ENCODE measurements around the gene DPAGT1. TPM values are rescaled to one million over a fixed set of nuclear protein-coding genes. Genes with fewer than 3 reads are reported as not detected.

The DPAGT1 gene
- polyA plus RNA-seq, 2 donors = 16.5 to 21.5 TPM

DNA sequence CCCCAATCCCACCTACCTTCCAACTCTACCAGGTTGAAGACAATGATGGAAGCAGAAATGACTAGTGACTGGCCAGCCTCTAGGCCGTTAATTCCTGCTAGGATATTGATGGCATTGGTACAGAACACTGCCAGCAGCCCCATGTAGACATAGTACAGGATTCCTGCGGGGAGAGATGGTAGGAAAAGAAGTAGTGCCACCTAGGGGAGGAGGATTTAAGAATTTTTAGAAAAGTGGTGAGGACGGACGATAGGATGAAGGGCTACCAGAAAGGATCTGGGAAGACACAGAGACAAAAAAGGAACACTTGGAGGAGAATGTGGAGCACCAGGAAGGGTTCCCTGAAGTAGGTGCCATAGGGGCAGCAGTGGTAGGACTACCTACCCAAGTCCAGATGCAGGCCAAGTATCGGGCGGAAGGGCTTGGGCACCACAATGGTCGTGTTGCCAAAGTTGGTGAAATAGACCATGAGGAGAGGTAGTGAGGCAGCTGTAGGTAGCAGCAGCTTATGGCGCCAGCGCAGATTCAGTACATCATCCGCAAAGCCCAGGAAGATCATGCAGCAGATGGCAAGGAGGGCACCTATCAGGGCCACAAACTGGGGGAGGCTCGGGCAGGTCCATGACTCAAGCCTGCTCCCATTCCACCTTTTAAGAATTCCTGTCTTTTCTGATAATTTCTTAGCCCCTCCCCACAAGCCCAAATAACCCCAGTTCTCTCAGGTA, 1.2 kb downstream of the DPAGT1 start:
- Histone ChIP-seq H3K36me3 (ENCODE audit: control insufficient read depth in 2 of 2, insufficient read depth in 2 of 2, low read length in 1 of 2) (peaks cover 11 to 15% of the 10 kb centered on the region in 2 donors), H3K4me1 (ENCODE audit: control insufficient read depth in 2 of 2, insufficient read depth in 2 of 2, low read length in 1 of 2) (peaks cover 2 to 3% of the 10 kb centered on the region in 2 donors), H3K4me3 (ENCODE audit: low read depth in 1 of 2, low read length in 2 of 2) (peak overlapping the region; percentile 76 to 87), H3K9me3 (ENCODE audit: control insufficient read depth in 2 of 2, insufficient read depth in 1 of 2, low read depth in 1 of 2, low read length in 1 of 2) (no peaks in the 10 kb centered on the region), H3K27ac (ENCODE audit: low read depth in 2 of 2, low read length in 1 of 2) (peak overlapping the region in 1 of 2 donors; percentile 13), H3K27me3 (ENCODE audit: control insufficient read depth in 1 of 2, insufficient read depth in 2 of 2, low read length in 2 of 2) (no peaks in the 10 kb centered on the region)
- WGBS, 2 donors = 36 to 44% methylated on average over 11 of the region's 11 CpGs

DNA sequence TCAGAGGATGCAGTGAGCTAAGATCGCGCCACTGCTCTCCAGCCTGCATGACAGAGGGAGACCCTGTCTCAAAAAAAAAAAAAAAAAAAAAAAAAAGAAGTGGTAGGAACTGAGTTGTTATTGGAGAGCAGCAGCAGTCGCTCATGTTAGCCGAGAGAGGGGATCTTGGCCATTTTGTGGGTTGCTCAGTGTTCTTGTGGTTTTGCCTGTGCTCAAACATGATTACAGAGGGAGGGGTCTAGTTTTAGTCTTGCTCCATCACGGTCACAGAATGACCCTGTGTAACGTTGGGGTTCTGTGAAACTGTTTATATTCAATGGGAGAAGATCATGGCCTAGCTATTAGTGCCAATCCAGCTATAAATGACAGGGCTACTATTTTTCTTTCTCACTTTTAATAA, 1.9 kb downstream of the DPAGT1 start:
- H3K36me3 ChIP-seq (ENCODE audit: control insufficient read depth in 2 of 2, insufficient read depth in 2 of 2, low read length in 1 of 2) = peaks cover 11 to 15% of the 10 kb centered on the region in 2 donors
- WGBS, 2 donors = 71% methylated on average over 6 of the region's 6 CpGs

DNA sequence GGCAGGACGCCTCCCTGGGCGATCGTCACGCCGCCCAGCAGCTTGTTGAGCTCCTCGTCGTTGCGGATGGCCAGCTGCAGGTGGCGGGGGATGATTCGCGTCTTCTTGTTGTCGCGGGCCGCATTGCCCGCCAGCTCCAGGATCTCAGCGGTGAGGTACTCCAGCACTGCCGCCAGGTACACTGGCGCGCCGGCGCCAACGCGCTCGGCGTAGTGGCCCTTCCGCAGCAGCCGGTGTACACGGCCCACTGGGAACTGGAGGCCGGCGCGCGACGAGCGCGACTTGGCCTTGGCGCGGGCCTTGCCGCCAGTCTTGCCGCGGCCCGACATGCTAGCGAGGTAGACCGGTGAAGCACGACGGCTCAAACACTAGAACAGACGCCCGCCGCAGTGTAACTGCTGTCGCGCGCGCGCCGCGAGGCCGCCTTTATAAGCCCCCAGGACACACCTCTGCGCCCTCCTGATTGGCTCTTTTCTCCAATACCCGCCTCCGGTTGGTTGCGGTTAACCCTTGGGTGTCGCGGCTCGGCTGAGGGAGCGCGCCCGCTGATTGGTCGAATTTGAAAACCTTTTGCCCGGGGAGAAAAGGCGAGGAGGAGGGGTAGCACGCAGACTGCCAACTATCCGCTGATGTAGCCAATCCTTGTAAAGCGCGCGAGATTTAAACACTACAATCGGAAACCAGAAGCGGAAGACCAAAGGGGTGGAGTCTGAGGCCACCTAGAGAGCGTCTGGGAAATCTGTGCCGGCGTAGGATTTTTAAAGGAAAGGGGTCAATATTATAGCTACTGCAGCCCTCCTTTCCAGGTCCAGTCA, 6.4 kb downstream of the DPAGT1 start:
- Histone ChIP-seq H3K4me1 (ENCODE audit: control insufficient read depth in 2 of 2, insufficient read depth in 2 of 2, low read length in 1 of 2) (peaks cover 8 to 10% of the 10 kb centered on the region in 2 donors), H3K36me3 (ENCODE audit: control insufficient read depth in 2 of 2, insufficient read depth in 2 of 2, low read length in 1 of 2) (peaks cover 18 to 19% of the 10 kb centered on the region in 2 donors), H3K27ac (ENCODE audit: low read depth in 2 of 2, low read length in 1 of 2) (peak overlapping the region; percentile 80 to 94), H3K27me3 (ENCODE audit: control insufficient read depth in 1 of 2, insufficient read depth in 2 of 2, low read length in 2 of 2) (no peaks in the 10 kb centered on the region), H3K9me3 (ENCODE audit: control insufficient read depth in 2 of 2, insufficient read depth in 1 of 2, low read depth in 1 of 2, low read length in 1 of 2) (no peaks in the 10 kb centered on the region), H3K4me3 (ENCODE audit: low read depth in 1 of 2, low read length in 2 of 2) (peak overlapping the region; percentile 65 to 71)
- 0 to 1% methylated on average over 77 to 79 of the region's 79 CpGs for WGBS, 2 donors

More for the DNA sequence above, 1.9 kb downstream of the DPAGT1 start:
- Histone ChIP-seq H3K4me1 (ENCODE audit: control insufficient read depth in 2 of 2, insufficient read depth in 2 of 2, low read length in 1 of 2) (peaks cover 2 to 3% of the 10 kb centered on the region in 2 donors), H3K4me3 (ENCODE audit: low read depth in 1 of 2, low read length in 2 of 2) (no peak overlapping the region), H3K27me3 (ENCODE audit: control insufficient read depth in 1 of 2, insufficient read depth in 2 of 2, low read length in 2 of 2) (no peaks in the 10 kb centered on the region), H3K27ac (ENCODE audit: low read depth in 2 of 2, low read length in 1 of 2) (no peak overlapping the region), H3K9me3 (ENCODE audit: control insufficient read depth in 2 of 2, insufficient read depth in 1 of 2, low read depth in 1 of 2, low read length in 1 of 2) (no peaks in the 10 kb centered on the region)

DNA sequence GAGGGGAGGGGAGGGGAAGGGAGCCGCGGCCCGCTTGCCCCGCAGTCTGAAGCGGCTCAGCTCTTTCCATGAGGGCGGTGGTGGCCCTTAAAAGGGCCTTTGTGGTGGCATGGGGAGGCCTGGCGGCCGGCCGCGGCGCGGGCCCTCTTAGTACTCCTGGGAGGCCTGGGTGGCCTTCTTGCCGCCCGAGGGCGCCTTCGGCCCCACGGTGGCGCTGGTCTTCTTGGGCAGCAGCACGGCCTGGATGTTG, 6.9 kb downstream of the DPAGT1 start:
- Histone ChIP-seq H3K27me3 (ENCODE audit: control insufficient read depth in 1 of 2, insufficient read depth in 2 of 2, low read length in 2 of 2) (no peaks in the 10 kb centered on the region), H3K4me1 (ENCODE audit: control insufficient read depth in 2 of 2, insufficient read depth in 2 of 2, low read length in 1 of 2) (peaks cover 8 to 10% of the 10 kb centered on the region in 2 donors), H3K4me3 (ENCODE audit: low read depth in 1 of 2, low read length in 2 of 2) (peak overlapping the region; percentile 65 to 71), H3K27ac (ENCODE audit: low read depth in 2 of 2, low read length in 1 of 2) (peak overlapping the region; percentile 80 to 94), H3K36me3 (ENCODE audit: control insufficient read depth in 2 of 2, insufficient read depth in 2 of 2, low read length in 1 of 2) (peaks cover 18 to 19% of the 10 kb centered on the region in 2 donors), H3K9me3 (ENCODE audit: control insufficient read depth in 2 of 2, insufficient read depth in 1 of 2, low read depth in 1 of 2, low read length in 1 of 2) (no peaks in the 10 kb centered on the region)
- WGBS, 2 donors = 0% methylated on average over 19 of the region's 19 CpGs

DNA sequence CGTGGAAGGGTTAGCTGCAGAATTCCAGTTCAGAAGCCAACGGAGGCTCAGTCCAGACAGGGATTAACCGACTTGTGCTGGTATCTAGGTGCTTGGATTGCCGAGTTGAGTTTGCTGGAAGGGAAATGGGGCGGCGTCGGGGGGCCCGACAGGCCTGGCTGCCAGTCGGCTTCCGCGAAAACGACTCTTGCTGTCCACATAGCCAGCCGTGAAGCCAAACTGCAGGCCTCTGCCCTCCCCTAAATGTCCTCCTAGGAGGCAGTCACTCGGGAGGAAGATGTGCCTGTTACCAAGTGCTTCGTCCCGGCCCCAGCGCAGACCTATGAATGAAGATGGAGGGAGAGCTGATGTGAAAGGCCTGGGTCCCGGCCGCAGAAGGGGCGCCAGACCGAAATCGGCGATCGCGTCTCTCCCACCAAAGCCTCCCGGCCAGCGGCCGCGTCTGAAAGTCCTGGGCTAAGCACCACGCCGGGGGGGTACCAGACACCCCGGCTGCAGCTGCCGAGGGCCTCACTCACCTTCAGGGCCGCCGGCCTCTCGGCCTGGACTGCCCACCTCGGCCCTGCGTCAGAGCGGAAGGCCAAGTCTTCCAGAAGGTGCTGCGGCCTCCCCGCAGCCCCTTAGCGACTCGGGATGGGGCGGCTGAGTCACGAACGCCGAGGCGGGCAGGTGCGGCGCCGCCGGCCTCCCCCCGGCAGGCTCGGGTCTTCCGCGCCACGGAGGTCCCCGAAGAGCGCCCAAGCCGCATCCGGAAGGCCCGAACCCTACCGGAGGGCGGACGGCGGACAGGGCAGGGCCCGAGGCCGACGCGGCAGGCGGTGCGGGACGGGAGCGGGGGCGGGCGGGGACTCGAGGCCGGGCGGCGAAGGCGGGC, 7.5 kb downstream of the DPAGT1 start:
- Histone ChIP-seq H3K4me3 (ENCODE audit: low read depth in 1 of 2, low read length in 2 of 2) (peak overlapping the region; percentile 65 to 71), H3K36me3 (ENCODE audit: control insufficient read depth in 2 of 2, insufficient read depth in 2 of 2, low read length in 1 of 2) (peaks cover 18 to 19% of the 10 kb centered on the region in 2 donors), H3K27ac (ENCODE audit: low read depth in 2 of 2, low read length in 1 of 2) (peak overlapping the region; percentile 80 to 94), H3K27me3 (ENCODE audit: control insufficient read depth in 1 of 2, insufficient read depth in 2 of 2, low read length in 2 of 2) (no peaks in the 10 kb centered on the region), H3K9me3 (ENCODE audit: control insufficient read depth in 2 of 2, insufficient read depth in 1 of 2, low read depth in 1 of 2, low read length in 1 of 2) (no peaks in the 10 kb centered on the region), H3K4me1 (ENCODE audit: control insufficient read depth in 2 of 2, insufficient read depth in 2 of 2, low read length in 1 of 2) (peaks cover 8 to 10% of the 10 kb centered on the region in 2 donors)
- WGBS, 2 donors = 0 to 1% methylated on average over 71 to 81 of the region's 81 CpGs

DNA sequence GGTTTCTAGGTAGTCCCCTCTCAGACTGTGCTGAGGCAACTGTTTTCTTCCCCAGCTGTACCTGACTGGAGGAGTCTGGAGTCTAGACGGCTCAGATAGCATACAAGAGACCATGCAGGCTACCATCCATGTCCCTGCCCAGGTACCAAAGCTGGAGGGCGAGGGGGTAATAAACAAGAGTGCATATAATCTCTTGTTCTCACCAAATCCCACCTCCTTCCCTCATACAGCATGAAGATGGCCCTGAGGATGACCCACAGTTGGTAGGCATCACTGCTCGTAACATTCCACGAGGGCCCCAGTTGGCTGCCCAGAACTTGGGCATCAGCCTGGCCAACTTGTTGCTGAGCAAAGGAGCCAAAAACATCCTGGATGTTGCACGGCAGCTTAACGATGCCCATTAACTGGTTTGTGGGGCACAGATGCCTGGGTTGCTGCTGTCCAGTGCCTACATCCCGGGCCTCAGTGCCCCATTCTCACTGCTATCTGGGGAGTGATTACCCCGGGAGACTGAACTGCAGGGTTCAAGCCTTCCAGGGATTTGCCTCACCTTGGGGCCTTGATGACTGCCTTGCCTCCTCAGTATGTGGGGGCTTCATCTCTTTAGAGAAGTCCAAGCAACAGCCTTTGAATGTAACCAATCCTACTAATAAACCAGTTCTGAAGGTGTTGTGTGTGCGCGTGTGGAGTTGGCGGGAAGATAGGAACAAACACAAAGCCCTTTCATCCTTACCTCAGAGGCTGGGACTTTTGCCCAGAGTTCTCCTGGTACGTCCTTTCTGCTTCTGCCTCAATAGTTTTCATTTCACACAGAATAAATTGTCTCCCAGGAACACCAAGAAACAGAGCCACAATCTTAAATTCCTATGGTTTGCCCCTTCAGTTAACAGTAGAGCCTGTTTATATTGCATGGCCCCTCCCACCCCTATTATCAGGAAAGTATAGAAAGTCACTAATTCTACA, 8.5 kb downstream of the DPAGT1 start:
- H3K27ac ChIP-seq (ENCODE audit: low read depth in 2 of 2, low read length in 1 of 2) = peak overlapping the region in 1 of 2 donors; percentile 6
- peaks cover 17 to 18% of the 10 kb centered on the region in 2 donors for H3K36me3 ChIP-seq (ENCODE audit: control insufficient read depth in 2 of 2, insufficient read depth in 2 of 2, low read length in 1 of 2)
- H3K4me1 ChIP-seq (ENCODE audit: control insufficient read depth in 2 of 2, insufficient read depth in 2 of 2, low read length in 1 of 2) = peaks cover 8 to 10% of the 10 kb centered on the region in 2 donors
- peak overlapping the region; percentile 21 to 65 for H3K4me3 ChIP-seq (ENCODE audit: low read depth in 1 of 2, low read length in 2 of 2)
- no peaks in the 10 kb centered on the region for H3K9me3 ChIP-seq (ENCODE audit: control insufficient read depth in 2 of 2, insufficient read depth in 1 of 2, low read depth in 1 of 2, low read length in 1 of 2)
- H3K27me3 ChIP-seq (ENCODE audit: control insufficient read depth in 1 of 2, insufficient read depth in 2 of 2, low read length in 2 of 2) = no peaks in the 10 kb centered on the region
- WGBS, 2 donors = 35 to 37% methylated on average over 12 of the region's 12 CpGs

DNA sequence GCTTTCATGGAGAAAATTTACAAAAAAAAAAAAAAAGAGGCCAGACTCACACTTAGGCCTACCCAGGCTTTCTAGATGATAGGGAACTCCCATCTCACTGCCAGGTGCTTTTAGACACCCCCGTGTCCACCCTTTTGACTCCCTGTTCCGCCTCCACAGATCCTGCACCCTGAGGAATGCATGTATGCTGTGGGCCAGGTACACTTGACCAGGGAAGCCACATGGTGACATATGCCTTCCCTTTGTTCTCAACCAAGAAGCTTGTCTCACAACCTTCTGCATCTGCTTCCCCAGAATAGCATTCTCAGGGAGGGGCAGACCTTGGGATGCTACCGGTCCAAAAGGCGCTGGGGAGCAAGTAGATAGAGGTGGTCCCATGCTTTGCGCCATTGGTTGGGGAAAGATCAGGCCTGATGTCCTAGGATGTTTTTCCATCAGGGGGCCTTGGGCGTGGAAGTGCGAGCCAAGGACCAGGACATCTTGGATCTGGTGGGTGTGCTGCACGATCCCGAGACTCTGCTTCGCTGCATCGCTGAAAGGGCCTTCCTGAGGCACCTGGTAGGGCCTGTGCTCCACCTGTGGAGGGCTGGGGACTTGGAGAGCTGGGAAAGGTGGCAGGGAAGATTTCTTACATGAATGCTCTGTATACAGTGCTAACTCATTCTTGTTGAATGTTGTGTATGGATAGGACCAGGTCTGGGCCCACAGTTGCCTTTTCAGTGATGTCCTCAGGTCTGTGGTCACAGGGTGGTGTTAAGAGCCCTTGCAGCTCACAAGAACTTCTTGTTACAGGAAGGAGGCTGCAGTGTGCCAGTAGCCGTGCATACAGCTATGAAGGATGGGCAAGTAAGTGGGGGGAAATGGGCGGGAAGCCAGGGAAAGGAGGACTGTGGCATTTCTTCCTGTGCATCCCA, 9.4 kb downstream of the DPAGT1 start:
- peaks cover 8 to 13% of the 10 kb centered on the region in 2 donors for H3K4me1 ChIP-seq (ENCODE audit: control insufficient read depth in 2 of 2, insufficient read depth in 2 of 2, low read length in 1 of 2)
- H3K36me3 ChIP-seq (ENCODE audit: control insufficient read depth in 2 of 2, insufficient read depth in 2 of 2, low read length in 1 of 2) = peaks cover 11 to 12% of the 10 kb centered on the region in 2 donors
- H3K27ac ChIP-seq (ENCODE audit: low read depth in 2 of 2, low read length in 1 of 2) = peak overlapping the region in 1 of 2 donors; percentile 6
- H3K27me3 ChIP-seq (ENCODE audit: control insufficient read depth in 1 of 2, insufficient read depth in 2 of 2, low read length in 2 of 2) = no peaks in the 10 kb centered on the region
- 82 to 85% methylated on average over 13 of the region's 13 CpGs for WGBS, 2 donors
- H3K9me3 ChIP-seq (ENCODE audit: control insufficient read depth in 2 of 2, insufficient read depth in 1 of 2, low read depth in 1 of 2, low read length in 1 of 2) = no peaks in the 10 kb centered on the region
- H3K4me3 ChIP-seq (ENCODE audit: low read depth in 1 of 2, low read length in 2 of 2) = peak overlapping the region in 1 of 2 donors; percentile 65

DNA sequence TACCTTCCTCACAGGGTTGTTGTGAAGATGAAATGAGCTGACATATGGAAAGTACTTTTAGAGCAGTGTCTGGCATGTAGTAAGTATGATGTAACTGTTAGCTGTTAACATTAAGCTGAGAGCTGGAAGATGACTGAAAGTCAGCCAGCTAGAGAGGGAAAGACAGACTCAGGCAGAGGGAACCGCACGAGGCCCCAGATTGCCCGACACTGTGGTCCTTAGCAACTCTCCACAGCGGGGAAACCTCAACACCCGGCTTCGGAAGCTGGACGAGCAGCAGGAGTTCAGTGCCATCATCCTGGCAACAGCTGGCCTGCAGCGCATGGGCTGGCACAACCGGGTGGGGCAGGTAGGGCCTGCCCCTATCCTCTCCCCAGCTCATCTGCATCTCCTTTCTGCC, 10.5 kb downstream of the DPAGT1 start:
- Histone ChIP-seq H3K27me3 (ENCODE audit: control insufficient read depth in 1 of 2, insufficient read depth in 2 of 2, low read length in 2 of 2) (no peaks in the 10 kb centered on the region), H3K9me3 (ENCODE audit: control insufficient read depth in 2 of 2, insufficient read depth in 1 of 2, low read depth in 1 of 2, low read length in 1 of 2) (no peaks in the 10 kb centered on the region), H3K36me3 (ENCODE audit: control insufficient read depth in 2 of 2, insufficient read depth in 2 of 2, low read length in 1 of 2) (peaks cover 3 to 7% of the 10 kb centered on the region in 2 donors), H3K27ac (ENCODE audit: low read depth in 2 of 2, low read length in 1 of 2) (no peak overlapping the region), H3K4me3 (ENCODE audit: low read depth in 1 of 2, low read length in 2 of 2) (no peak overlapping the region), H3K4me1 (ENCODE audit: control insufficient read depth in 2 of 2, insufficient read depth in 2 of 2, low read length in 1 of 2) (peaks cover 8 to 13% of the 10 kb centered on the region in 2 donors)
- WGBS, 2 donors = 77 to 79% methylated on average over 9 of the region's 9 CpGs

Measured in esophagus (tissue), 2 donors.